Tibial nerve (tissue), 4 donors: ENCODE data around the gene ATP1A1.

ENCODE experiments used
- EP300 ChIP-seq, 2 donors: sonication (generic); formaldehyde crosslinking; IDR thresholded peaks; one replicate each; pipeline ENCODE4 v1.6.1; 2017; ENCODE audit warnings: antibody characterized with exemption in 2 of 2, mild to moderate bottlenecking in 1 of 2
- TF ChIP-seq, protein P1 (sequence below), 5 experiments: fragments of 200-600 bp in 3 of 5; fragments of 450-650 bp in 2 of 5; sonication (generic) in 3 of 5; IDR thresholded peaks; one replicate each; pipeline ENCODE4 v1.5.1; 2016 to 2019; ENCODE audit warnings: antibody characterized with exemption in 5 of 5, mild to moderate bottlenecking in 3 of 5, moderate library complexity in 2 of 5

DNA sequence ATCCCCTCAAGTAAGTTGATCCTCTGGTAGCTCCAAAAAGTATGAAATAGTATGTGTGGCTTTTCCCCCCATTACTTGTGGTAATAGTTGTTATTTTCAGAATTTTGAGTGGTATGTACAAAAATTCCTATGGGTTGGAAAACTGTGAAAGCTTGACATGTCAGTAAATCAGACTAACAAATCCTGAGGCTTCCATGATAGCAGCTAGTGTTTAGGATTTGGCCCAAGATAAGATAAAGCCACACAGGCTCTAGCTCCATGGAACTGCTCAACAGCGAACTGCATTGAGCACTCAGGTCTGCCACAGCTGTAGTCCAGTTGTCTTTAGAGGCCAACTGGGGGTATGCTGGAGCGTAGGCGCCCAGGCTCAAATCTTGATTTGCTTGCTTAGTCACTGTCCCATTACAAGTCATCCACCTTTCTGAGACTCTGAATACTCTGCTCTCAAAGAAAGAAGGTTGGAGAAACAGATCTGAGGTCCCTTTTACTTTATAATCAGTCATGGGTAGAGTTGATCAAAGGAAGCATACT is 28.7 kb downstream of the ATP1A1 start:
- TF ChIP-seq, protein P1, sequence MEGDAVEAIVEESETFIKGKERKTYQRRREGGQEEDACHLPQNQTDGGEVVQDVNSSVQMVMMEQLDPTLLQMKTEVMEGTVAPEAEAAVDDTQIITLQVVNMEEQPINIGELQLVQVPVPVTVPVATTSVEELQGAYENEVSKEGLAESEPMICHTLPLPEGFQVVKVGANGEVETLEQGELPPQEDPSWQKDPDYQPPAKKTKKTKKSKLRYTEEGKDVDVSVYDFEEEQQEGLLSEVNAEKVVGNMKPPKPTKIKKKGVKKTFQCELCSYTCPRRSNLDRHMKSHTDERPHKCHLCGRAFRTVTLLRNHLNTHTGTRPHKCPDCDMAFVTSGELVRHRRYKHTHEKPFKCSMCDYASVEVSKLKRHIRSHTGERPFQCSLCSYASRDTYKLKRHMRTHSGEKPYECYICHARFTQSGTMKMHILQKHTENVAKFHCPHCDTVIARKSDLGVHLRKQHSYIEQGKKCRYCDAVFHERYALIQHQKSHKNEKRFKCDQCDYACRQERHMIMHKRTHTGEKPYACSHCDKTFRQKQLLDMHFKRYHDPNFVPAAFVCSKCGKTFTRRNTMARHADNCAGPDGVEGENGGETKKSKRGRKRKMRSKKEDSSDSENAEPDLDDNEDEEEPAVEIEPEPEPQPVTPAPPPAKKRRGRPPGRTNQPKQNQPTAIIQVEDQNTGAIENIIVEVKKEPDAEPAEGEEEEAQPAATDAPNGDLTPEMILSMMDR (IDR thresholded peaks at IDR 0.05): no peak
- TF ChIP-seq EP300 (IDR thresholded peaks at IDR 0.05): no peak
